Central memory CD8-positive, alpha-beta T cell (primary cell): ENCODE data around the gene CDK8.

ENCODE experiments used
- ATAC-seq: fragments of 150-1000 bp; cut with Tn5 transposase; replicated peaks from 2 replicates; pipeline ENCODE4 v1.10.0; 2022; ENCODE audit warnings: mild to moderate bottlenecking, moderate FRiP score, moderate number of reproducible peaks; ENCODE audit not compliant: poor library complexity, severe bottlenecking; ENCODE audit errors: extremely low read depth
- DNase-seq, 2 donors: peaks; one replicate each; pipeline ENCODE4 v3.0.0; 2021; ENCODE audit warnings: low spot score in 2 of 2
- H3K27ac Mint-ChIP-seq: one replicate; pipeline ENCODE4 v1.8.0; 2022; ENCODE audit warnings: low read depth, mild to moderate bottlenecking, moderate library complexity, mixed read lengths
- H3K27me3 Mint-ChIP-seq: one replicate; pipeline ENCODE4 v1.8.0; 2022; ENCODE audit warnings: mixed read lengths
- H3K36me3 Mint-ChIP-seq: one replicate; pipeline ENCODE4 v1.8.0; 2022; ENCODE audit warnings: mild to moderate bottlenecking, moderate library complexity, mixed read lengths; ENCODE audit not compliant: insufficient read depth
- H3K4me1 Mint-ChIP-seq: one replicate; pipeline ENCODE4 v1.8.0; 2022; ENCODE audit warnings: mixed read lengths
- H3K4me3 Mint-ChIP-seq: one replicate; pipeline ENCODE4 v1.8.0; 2022; ENCODE audit warnings: mild to moderate bottlenecking, moderate library complexity, mixed read lengths
- H3K9me3 Mint-ChIP-seq: one replicate; pipeline ENCODE4 v1.8.0; 2022; ENCODE audit warnings: mixed read lengths

The CDK8 gene

GRCh38 chr13:26379831-26380230 is 125.9 kb downstream of the CDK8 start:
- ATAC-seq (no peak), DNase-seq (no peak)
- no peaks in the 10 kb centered on the region for H3K9me3 Mint-ChIP-seq
- no peak overlapping the region for H3K27ac Mint-ChIP-seq
- no peaks in the 10 kb centered on the region for H3K36me3 Mint-ChIP-seq
- H3K4me3 Mint-ChIP-seq, result no peak overlapping the region
- no peaks in the 10 kb centered on the region for H3K27me3 Mint-ChIP-seq
- peaks cover 33% of the 10 kb centered on the region for H3K4me1 Mint-ChIP-seq

- Mint-ChIP-seq H3K27ac (peak overlapping the region; percentile 91), H3K36me3 (peaks cover 3% of the 10 kb centered on the region), H3K27me3 (no peaks in the 10 kb centered on the region), H3K4me3 (no peak overlapping the region), H3K9me3 (no peaks in the 10 kb centered on the region), H3K4me1 (peaks cover 33% of the 10 kb centered on the region)
- DNase-seq, result no peak
- no peak for ATAC-seq
Measured at GRCh38 chr13:26380930-26381329, 127.0 kb downstream of the CDK8 start.

GRCh38 chr13:26382366-26382765 is 128.4 kb downstream of the CDK8 start:
- Mint-ChIP-seq H3K27ac (no peak overlapping the region), H3K4me3 (no peak overlapping the region), H3K36me3 (peaks cover 10% of the 10 kb centered on the region), H3K4me1 (peaks cover 33% of the 10 kb centered on the region), H3K9me3 (no peaks in the 10 kb centered on the region), H3K27me3 (no peaks in the 10 kb centered on the region)
- no peak for DNase-seq
- no peak for ATAC-seq

GRCh38 chr13:26382835-26383234 is 128.9 kb downstream of the CDK8 start:
- Mint-ChIP-seq H3K27ac (no peak overlapping the region), H3K9me3 (no peaks in the 10 kb centered on the region), H3K4me1 (peaks cover 33% of the 10 kb centered on the region), H3K36me3 (peaks cover 12% of the 10 kb centered on the region), H3K27me3 (no peaks in the 10 kb centered on the region), H3K4me3 (no peak overlapping the region)
- DNase-seq, result no peak
- ATAC-seq, result peak; percentile 56

- DNase-seq (no peak), ATAC-seq (no peak)
- Mint-ChIP-seq H3K4me3 (no peak overlapping the region), H3K27ac (no peak overlapping the region), H3K4me1 (peaks cover 27% of the 10 kb centered on the region), H3K9me3 (no peaks in the 10 kb centered on the region), H3K27me3 (no peaks in the 10 kb centered on the region), H3K36me3 (peaks cover 13% of the 10 kb centered on the region)
Measured at GRCh38 chr13:26384587-26384986, 130.7 kb downstream of the CDK8 start.

- no peak overlapping the region for H3K27ac Mint-ChIP-seq
- no peaks in the 10 kb centered on the region for H3K9me3 Mint-ChIP-seq
- DNase-seq (no peak), ATAC-seq (no peak)
- no peak overlapping the region for H3K4me3 Mint-ChIP-seq
- peaks cover 22% of the 10 kb centered on the region for H3K4me1 Mint-ChIP-seq
- no peaks in the 10 kb centered on the region for H3K27me3 Mint-ChIP-seq
- peaks cover 17% of the 10 kb centered on the region for H3K36me3 Mint-ChIP-seq
Measured at GRCh38 chr13:26386026-26386425, 132.1 kb downstream of the CDK8 start.

DNA sequence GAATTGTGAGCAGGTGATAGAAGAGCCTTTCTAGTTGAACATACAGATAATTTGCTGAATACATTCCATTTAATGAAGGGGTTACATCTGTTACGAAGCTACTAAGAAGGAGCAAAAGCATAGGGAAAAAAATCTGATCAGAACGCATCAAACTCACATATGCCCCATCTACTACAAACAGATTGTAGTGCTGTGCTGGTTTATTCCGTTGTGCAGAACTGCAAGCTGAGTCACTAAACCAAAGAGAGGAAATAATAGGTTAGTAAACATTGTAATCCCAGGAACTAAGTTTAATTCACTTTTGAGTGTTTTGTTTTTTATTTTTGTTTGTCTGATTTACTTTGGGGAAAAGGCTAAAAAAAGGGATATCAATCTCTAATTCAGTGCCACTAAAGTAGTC is 136.3 kb downstream of the CDK8 start:
- no peak overlapping the region for H3K4me3 Mint-ChIP-seq
- ATAC-seq, result no peak
- H3K27me3 Mint-ChIP-seq, result no peaks in the 10 kb centered on the region
- no peak overlapping the region for H3K27ac Mint-ChIP-seq
- H3K9me3 Mint-ChIP-seq, result no peaks in the 10 kb centered on the region
- H3K36me3 Mint-ChIP-seq, result peaks cover 21% of the 10 kb centered on the region
- H3K4me1 Mint-ChIP-seq, result peaks cover 5% of the 10 kb centered on the region
- DNase-seq, result no peak

- H3K4me3 Mint-ChIP-seq, result no peak overlapping the region
- H3K27ac Mint-ChIP-seq, result no peak overlapping the region
- no peaks in the 10 kb centered on the region for H3K4me1 Mint-ChIP-seq
- peaks cover 15% of the 10 kb centered on the region for H3K36me3 Mint-ChIP-seq
- no peak for DNase-seq
- H3K9me3 Mint-ChIP-seq, result no peaks in the 10 kb centered on the region
- no peaks in the 10 kb centered on the region for H3K27me3 Mint-ChIP-seq
- no peak for ATAC-seq
Measured at GRCh38 chr13:26400545-26400944, 146.6 kb downstream of the CDK8 start.

DNA sequence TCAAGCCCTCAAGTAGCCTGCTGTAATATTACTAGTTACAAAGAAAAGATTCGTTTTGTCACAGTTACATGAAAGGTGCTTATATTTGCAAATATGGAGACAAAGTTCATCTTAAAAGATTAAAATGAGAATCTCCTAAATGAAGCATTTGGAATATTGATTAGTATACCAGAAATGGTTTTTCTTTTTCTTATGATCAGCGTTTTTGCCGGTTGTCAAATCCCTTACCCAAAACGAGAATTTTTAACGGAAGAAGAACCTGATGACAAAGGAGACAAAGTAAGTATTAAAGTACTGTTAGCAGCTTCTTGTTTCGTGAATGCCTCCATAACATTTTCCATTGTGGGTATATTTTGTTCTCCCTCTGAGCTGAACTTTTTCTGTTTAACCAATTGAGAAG is 147.1 kb downstream of the CDK8 start:
- no peaks in the 10 kb centered on the region for H3K4me1 Mint-ChIP-seq
- no peaks in the 10 kb centered on the region for H3K9me3 Mint-ChIP-seq
- H3K27ac Mint-ChIP-seq, result no peak overlapping the region
- H3K36me3 Mint-ChIP-seq, result peaks cover 16% of the 10 kb centered on the region
- DNase-seq (no peak), ATAC-seq (no peak)
- no peak overlapping the region for H3K4me3 Mint-ChIP-seq
- no peaks in the 10 kb centered on the region for H3K27me3 Mint-ChIP-seq

- H3K27me3 Mint-ChIP-seq, result no peaks in the 10 kb centered on the region
- H3K36me3 Mint-ChIP-seq, result peaks cover 20% of the 10 kb centered on the region
- no peak overlapping the region for H3K27ac Mint-ChIP-seq
- ATAC-seq (no peak), DNase-seq (no peak)
- H3K9me3 Mint-ChIP-seq, result no peaks in the 10 kb centered on the region
- H3K4me1 Mint-ChIP-seq, result no peaks in the 10 kb centered on the region
- no peak overlapping the region for H3K4me3 Mint-ChIP-seq
Measured at GRCh38 chr13:26401578-26402021, 147.7 kb downstream of the CDK8 start.

- Mint-ChIP-seq H3K36me3 (peaks cover 11% of the 10 kb centered on the region), H3K4me3 (no peak overlapping the region), H3K9me3 (no peaks in the 10 kb centered on the region), H3K27ac (no peak overlapping the region), H3K27me3 (no peaks in the 10 kb centered on the region), H3K4me1 (no peaks in the 10 kb centered on the region)
- DNase-seq, result no peak
- ATAC-seq, result no peak
Measured at GRCh38 chr13:26406791-26407190, 152.9 kb downstream of the CDK8 start.

GRCh38 chr13:26411206-26411605 is 157.3 kb downstream of the CDK8 start:
- DNase-seq (no peak), ATAC-seq (no peak)
- no peaks in the 10 kb centered on the region for H3K4me1 Mint-ChIP-seq
- no peaks in the 10 kb centered on the region for H3K27me3 Mint-ChIP-seq
- peaks cover 4% of the 10 kb centered on the region for H3K36me3 Mint-ChIP-seq
- H3K4me3 Mint-ChIP-seq, result no peak overlapping the region
- no peak overlapping the region for H3K27ac Mint-ChIP-seq
- H3K9me3 Mint-ChIP-seq, result no peaks in the 10 kb centered on the region

DNA sequence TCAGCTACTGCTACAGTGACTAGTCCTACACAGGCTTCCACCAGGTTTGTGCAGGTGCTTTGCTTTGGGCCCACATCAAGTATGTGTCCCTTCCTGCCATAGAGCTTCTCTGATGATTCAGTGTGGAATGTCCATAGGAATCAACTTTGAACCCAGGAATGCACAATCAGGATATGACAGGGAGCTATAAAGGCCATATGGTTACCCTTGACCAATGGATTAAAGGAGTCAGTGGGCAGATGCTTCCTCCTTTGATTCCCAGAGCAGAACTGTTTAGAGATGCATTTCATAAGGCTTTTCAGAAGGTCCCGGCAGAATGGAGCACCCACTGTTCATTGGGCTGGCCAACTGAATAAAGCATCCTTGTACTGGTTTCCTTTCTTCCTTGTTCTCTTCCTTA is 158.3 kb downstream of the CDK8 start:
- Mint-ChIP-seq H3K36me3 (peaks cover 2% of the 10 kb centered on the region), H3K9me3 (no peaks in the 10 kb centered on the region), H3K4me3 (no peak overlapping the region), H3K27me3 (no peaks in the 10 kb centered on the region), H3K4me1 (no peaks in the 10 kb centered on the region), H3K27ac (no peak overlapping the region)
- ATAC-seq, result no peak
- no peak for DNase-seq
